Fibroblast of skin of scalp (primary cell): ENCODE results near the gene LRRC4C.

Experiments used
- DNase-seq: peaks from one replicate; pipeline ENCODE4 v3.0.0-alpha.2; 2013

The LRRC4C gene

GRCh38 chr11:40434926-40435325 lies 1024.5 kb downstream of the LRRC4C start:
- DNase-seq = no peak

GRCh38 chr11:40432358-40432757 lies 1027.1 kb downstream of the LRRC4C start:
- DNase-seq = no peak

- no peak for DNase-seq
These were observed 1034.3 kb downstream of the LRRC4C start for GRCh38 chr11:40425168-40425567.

GRCh38 chr11:40421208-40421981 lies 1038.1 kb downstream of the LRRC4C start:
- no peak for DNase-seq

GRCh38 chr11:40417627-40418026 lies 1041.8 kb downstream of the LRRC4C start:
- no peak for DNase-seq

GRCh38 chr11:40407355-40407754 lies 1052.1 kb downstream of the LRRC4C start:
- DNase-seq = no peak

- DNase-seq = no peak
These were observed 1053.8 kb downstream of the LRRC4C start for GRCh38 chr11:40405614-40406013.

GRCh38 chr11:40403321-40403720 lies 1056.1 kb downstream of the LRRC4C start:
- DNase-seq = no peak

- DNase-seq = no peak
These were observed 1058.2 kb downstream of the LRRC4C start for GRCh38 chr11:40401132-40401853.

- peak; percentile 33 for DNase-seq
These were observed 1062.3 kb downstream of the LRRC4C start for GRCh38 chr11:40397141-40397540.

- DNase-seq = no peak
These were observed 1065.9 kb downstream of the LRRC4C start for GRCh38 chr11:40393511-40393910.

- DNase-seq = no peak
These were observed 1067.8 kb downstream of the LRRC4C start for GRCh38 chr11:40391679-40392078.

GRCh38 chr11:40388097-40388818 lies 1071.2 kb downstream of the LRRC4C start:
- peak; percentile 74 for DNase-seq

- DNase-seq = no peak
These were observed 1072.0 kb downstream of the LRRC4C start for GRCh38 chr11:40387240-40387980.

GRCh38 chr11:40384991-40385390 lies 1074.5 kb downstream of the LRRC4C start:
- DNase-seq = peak; percentile 51

GRCh38 chr11:40381481-40381880 lies 1078.0 kb downstream of the LRRC4C start:
- no peak for DNase-seq

- peak; percentile 8 for DNase-seq
These were observed 1078.6 kb downstream of the LRRC4C start for GRCh38 chr11:40380835-40381234.

GRCh38 chr11:40376331-40376730 lies 1083.1 kb downstream of the LRRC4C start:
- DNase-seq = no peak

GRCh38 chr11:40370821-40371616 lies 1088.4 kb downstream of the LRRC4C start:
- no peak for DNase-seq

GRCh38 chr11:40360206-40360798 lies 1099.2 kb downstream of the LRRC4C start:
- no peak for DNase-seq

- DNase-seq = no peak
These were observed 1105.3 kb downstream of the LRRC4C start for GRCh38 chr11:40354121-40354520.
